DMS53 treated with DMSO at 0.1 percent for 48 hours (cell line): Measurements from ENCODE around the gene TRDN.
"Not testable (repeated sequence)": the region's sequence is repeated elsewhere in the genome, so short reads cannot be mapped to it uniquely, and the experiment has no call there.

Experiments
- DNase-seq: peaks from one replicate; lab custom pipeline; 2025; ENCODE audit not compliant: unreplicated experiment; lab: John Stamatoyannopoulos, UW

TRDN gene

DNA sequence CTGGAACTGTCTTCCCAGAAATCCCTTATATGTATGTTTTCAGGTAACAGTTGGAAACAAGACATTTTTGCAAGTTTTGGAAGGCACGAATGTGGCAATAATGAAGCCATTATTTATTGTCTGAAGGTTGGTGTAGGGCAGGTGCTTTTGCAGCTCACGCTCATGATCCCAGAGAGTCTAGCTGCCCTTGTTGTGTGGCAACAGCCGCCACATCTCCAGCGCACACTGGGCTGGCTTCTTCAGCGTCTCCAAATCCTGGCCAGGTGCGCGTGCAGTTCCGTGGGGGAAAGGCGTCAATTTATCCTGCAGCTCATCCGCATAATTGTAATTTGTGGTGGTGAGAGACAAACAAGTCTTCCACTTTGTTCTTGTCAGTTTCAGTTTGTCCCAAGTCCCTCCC is 71.2 kb downstream of the TRDN start:
- no peak for DNase-seq

DNA sequence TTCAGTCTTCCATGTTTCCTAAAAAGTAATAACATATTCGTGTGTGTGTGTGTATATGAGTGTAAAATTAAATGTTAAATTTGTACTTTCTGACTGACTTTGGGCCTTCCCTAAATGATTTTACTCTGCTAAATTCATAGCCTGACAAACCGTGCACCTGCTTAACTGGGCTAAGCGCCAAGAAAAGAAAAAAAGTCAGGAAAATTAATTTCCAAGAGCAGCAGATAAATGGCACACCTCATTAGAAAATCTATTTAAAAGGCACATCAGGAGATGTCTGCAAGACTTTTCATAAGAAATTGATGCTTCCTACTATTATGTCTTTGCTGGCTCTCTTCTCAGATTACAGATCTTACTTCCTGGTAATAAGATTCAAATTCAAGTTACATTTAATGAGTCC is 72.4 kb downstream of the TRDN start:
- DNase-seq = no peak

DNA sequence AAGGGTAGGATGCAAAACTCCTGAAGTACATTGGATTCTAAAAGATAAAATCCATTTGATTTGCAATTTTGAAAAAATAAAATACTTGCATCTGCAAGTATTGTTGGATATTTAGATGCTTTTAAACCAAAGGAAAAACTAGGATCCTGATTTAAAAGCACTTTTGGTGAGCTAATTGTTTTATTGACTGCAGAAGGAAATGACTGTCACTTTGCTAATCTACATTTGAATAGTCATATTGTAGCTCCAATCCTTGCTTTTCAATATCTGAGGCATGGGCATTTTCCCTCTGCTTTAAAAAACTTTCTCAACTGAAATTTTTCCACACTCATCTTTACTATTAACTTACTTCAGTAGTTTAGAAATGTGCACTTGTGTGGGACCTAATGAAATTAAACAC is 74.1 kb downstream of the TRDN start:
- DNase-seq = no peak

DNA sequence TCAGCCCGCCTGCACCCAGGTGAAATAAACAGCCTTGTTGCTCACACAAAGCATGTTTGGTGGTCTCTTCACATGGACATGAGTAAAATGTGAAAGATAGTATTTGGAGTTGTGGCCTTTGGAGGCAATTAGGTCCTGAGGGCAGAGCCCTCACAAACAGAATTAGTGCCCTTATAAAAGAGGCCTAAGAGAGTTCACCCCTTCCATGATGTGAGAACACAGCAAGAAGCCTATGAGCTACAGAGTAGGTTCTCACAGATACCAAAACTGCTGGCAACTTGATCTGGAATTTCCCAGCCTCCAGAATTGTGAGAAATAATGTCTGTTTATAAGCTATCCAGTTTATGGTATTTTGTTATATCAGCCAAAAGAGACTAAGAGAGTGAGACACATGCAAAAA is 74.5 kb downstream of the TRDN start:
- no peak for DNase-seq

DNA sequence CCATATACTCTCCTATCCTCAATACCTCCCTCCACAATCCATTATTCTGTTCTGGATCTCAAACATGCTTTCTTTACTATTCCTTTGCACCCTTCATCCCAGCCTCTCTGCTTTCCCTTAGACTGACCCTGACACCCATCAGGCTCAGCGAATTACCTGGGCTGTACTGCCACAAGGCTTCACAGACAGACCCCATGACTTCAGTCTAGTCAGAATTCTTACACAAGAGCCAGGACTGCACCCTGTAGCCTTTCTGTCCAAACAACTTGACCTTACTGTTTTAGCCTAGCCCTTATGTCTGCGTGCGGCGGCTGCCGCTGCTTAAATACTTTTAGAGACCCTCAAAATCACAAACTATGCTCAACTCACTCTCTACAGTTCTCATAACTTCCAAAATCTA is 76.9 kb downstream of the TRDN start:
- DNase-seq = not testable (repeated sequence)

DNA sequence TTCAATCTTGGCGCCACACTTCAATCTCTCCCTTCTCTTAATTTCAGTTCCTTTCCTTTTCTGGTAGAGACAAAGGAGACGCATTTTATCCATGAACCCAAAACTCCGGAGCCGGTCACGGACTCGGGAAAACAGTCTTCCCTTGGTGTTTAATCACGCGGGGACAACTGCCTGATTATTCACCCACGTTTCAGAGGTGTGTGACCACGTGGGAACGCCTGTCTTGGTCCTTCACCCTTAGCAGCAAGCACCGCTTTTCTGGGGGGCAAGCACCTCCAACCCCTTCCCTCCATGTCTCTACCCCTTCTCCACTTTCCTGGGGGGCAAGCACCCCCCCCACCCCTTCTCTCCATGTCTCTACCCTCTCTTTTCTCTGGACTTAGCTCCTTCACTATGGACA is 79.3 kb downstream of the TRDN start:
- DNase-seq = not testable (repeated sequence)

DNA sequence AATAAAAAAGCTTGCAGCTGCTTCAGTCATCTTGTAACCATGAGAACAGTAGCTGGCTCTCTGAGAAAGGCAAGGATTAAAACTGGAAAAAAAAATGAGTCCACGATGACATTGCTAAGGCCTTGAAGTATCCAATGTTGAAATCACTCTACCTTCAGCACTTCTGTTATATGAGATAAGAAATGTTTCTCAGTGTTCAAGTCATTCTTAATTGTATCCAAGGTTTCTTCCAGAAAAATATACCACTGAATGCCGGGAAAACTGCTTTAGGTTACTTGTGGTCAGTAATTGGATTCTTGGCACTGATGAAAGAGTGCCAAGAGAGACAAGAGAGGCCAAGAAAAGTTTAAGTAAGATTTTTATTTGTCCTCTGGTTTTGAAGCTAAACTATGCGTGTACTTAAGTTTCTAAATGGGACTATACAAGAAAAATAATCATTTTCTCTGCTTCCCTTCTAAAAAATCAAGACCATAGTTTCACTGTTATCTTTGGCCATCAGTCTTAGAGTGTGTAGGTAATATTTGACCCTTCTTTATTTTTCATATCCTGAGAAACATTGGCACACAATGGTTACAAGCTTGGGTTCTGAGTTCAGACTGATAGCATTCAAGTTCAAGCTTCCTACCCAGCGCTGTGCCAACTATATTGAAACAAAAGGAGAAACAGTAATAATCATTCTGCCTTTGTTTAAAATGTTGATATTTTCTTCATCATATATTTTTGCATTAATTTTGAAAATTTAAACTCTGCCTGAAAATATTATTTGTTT is 84.6 kb downstream of the TRDN start:
- DNase-seq = no peak

DNA sequence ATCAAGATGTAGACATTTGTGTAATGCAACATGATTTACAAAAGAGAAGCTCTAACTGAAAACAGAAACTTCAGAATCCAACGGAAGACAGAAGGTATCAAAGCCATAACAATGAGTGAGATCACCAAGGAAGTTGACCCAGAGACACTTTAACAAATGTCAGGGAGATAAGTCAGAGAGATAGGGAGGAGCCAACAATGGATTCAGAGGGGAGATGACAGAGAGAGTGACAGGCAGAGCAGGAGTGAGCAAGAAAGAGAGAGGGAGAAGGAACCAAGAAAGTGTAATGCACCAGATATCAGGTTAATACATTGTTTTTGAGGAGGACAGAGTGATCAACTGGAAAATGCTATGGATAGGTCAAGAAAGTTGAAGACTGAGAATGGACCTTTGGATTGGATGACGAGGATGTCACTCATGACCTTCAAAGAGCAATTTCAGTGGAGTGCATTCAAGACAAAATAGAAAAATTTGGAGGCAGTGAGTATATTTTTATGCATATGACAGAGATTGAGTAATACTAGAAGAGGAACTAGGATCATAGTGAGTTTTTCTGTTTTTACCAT is 86.6 kb downstream of the TRDN start:
- no peak for DNase-seq

DNA sequence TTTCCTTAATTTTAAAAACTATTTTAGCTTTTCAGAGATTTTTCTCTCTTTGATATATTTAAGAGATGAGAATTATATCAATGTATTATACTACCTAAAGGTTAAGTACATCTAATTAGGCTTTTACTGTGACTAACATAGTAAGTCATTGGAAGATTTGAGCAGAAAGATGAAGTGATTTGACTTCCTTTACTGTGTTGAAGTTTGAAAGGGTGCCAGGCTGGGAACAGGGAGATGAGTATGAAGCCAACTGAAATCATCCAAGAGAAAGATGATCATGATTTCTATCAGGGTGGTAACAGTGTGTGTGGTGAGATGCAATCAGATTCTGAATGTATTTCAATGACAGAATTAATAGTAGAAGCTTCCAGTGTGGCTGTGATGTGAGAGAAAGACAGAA is 87.3 kb downstream of the TRDN start:
- no peak for DNase-seq

DNA sequence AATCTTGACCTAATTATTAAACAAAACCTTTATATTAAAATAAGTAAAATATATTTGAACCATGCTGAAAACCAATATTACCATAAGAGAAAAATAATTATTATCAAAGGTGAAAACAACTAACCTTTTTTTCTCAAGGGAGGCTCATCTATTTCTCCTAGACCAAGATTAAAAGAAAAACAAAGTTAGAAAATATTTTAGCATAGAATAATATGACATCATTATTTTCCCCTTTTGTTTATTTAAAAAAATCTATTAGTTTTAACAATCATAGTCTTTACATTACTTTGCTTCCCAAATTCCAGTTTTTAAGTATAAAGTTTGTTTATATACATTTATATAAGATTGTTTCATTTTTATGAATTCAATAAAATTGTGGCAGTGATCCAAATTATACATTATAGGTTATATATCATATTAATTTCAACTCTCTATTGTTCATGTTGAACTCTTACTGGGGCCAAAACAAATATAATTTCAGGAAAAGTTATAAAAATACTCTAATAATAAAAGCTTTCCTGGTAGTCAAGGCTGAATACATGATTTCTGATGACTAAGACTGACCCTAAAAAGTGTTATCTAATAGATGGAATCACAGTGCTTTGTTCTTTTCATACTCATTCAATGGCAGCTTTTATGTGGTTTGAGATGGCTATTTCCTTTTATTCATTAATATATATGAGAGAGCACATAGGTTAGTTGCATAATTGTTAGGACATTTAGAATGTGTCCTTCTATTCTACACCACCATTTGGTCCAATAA is 89.4 kb downstream of the TRDN start:
- DNase-seq = no peak

DNA sequence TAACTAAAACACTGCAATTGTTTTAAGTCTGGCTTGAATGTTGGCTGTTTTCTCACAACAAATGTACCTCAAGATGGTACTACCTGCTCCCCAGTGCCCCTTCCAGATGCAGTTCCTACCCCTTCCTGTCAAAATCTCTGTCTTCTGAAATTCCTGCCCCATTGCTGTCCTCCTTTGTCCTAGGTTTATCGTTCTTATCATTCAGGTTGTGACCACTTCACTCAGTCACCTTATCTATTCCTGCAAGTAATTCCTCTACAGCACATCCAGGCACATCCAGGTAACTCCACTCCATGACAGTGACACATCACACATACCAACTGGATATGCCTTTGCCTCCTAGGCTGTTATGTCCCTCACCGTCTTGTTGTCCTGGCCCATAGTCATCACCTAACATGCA is 90.2 kb downstream of the TRDN start:
- DNase-seq = no peak

DNA sequence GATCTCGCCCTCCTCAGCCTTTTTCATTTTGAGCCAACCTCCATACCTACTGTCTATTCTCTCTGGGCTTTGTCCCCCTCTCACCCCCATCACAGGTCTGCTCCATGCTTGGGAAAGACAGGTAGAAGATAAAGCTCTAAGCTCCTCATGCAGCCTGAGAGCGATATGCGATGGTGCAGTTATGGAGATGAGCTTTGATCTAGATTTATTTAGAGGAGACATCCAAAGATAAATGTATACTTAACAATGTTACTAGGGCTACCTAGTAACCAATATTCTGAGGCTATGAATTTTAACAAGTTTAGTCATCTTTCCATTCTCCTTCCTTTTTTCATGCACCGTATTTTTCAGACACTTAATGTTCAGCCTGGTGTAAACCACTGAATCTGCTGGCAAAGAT is 95.3 kb downstream of the TRDN start:
- no peak for DNase-seq

DNA sequence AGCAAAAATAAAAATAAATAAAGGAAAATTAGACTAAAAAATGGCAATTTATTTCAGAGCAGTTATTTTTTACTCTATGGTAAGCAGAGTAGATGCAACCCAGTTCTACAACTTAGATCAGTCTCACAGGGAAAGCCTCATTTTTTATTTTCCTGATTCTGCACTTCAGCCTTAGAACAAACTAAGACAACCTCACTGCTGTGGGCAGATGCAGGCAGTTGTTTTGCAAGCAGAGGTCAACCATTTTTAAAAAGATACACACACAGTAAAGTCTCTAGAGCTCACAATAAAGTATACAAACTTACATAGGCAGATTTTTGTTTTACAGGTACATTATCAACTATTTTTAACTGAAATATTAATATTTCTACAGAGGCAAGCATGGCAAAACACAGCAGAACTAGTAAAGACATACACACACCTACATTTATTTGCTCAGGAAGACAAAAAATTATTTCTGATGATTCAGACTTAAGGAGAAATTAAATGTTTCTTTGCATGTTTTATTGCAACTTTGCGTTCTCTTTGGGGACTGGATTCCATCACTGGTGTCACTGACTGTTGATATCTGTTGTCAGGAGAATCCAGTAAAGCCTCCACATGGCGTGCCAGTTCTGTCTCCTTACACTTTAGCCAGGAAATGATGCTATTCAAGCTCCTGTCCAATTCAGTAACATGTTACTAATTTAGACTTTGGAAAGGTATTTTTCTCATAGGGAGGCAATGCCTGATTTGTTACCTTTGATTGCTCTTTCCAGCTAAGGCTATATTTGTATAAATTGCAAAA is 102.7 kb downstream of the TRDN start:
- no peak for DNase-seq

DNA sequence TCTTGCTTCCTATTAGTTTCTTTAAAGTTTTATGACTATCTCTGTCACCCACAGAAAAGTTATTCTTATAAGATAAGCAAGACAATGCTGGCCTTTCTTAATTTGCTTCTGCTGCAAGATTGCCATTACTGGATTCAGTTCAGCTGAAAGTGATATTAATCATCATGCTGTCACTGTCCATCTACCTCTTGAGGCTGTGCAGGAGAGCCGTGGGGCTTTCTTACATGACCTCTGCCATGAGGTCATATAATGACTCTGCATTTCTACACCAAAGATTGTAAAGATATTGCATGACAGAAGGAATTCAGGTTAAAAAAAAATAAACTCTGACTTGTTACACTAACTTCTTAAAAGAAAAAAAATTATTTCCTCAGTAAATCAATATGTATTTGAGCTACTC is 106.9 kb downstream of the TRDN start:
- DNase-seq = peak; percentile 41

DNA sequence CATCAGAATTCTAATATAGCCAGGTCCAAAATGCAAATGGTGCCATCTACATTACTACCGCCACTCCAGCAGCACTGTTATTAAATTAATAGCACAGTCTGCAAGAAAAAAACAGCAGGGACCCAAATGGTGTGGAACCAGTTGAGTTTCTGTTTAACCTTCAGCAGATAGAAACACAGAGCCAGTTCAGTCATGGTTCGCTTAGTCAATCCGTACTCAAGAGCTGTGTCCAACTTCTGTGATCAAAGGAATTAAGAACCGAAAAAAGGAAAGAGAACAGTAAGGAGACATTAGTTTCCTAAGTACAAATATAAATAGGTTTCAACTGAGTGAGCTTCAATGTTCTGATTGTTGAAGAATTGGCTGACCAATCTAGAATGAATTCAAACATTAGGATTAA is 107.7 kb downstream of the TRDN start:
- peak; percentile 16 for DNase-seq

DNA sequence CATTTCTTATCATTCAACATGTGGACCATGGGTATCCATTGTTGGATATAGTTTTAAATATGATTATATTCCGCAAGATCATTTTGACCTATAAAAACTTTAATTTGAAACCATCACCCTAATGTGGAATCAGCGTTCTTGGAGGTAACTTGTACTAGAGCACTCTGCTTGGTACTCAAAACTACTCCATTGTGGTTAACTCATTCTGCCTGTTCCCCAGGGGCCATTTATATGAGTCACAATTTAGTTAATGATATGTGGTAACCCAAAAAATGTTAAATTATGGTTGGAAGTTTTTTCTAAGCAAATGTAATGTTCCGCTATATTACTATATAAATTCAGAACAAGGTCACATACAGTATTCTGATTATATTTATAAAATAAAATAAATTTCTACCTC is 109.3 kb downstream of the TRDN start:
- DNase-seq = no peak

DNA sequence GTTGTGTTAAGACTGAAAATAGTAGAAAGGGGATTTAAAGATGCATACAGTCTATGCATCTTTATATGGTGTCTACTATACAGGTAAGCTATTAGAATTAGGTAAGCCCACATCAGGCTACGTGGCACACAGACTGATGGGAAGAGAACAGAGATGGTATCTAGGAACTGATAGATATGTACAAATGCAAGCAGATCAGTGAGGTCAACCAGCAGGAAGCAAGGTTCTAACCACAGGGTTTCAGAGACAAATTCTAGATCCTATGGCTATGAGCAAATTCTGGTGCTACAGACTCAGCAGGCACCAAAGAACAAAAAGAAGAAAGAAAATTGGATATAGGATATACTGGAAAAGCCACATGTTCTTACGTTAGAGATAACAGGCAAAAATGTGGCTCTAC is 110.6 kb downstream of the TRDN start:
- DNase-seq = no peak

DNA sequence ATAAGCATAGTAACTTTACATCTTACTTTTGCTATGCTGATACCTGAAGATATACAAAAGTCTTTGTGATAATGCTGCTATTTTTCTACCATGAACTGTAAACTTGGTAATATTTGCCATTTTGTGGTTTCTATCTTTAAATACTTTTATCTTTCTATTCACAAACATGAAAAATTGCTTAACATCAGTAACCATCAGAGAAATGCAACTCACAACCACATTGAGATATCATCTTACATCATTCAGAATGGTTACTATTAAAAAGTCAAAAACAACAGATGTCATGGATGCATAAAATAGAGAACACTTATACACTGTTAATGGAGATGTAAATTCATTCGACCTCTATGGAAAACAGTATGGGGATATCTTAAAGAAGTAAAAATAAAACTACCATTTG is 112.0 kb downstream of the TRDN start:
- DNase-seq = no peak

DNA sequence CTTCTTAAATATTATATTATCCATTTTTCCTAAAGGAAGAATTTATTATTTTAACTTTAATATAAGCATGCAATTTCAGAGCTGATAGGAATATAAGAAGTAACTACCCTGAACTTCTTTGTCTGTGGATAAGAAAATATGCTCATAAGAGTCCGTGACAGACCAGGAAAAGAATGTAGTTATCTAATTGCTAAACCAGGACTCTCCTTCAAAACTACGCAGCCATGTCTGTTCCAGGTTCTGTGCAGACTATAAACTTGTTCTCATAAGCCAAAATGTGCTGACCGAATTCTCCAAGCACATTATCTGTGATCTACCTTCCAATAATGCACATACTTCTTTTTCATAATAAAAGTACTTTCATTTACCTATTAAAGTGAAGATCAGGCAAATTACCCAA is 116.5 kb downstream of the TRDN start:
- DNase-seq = no peak

DNA sequence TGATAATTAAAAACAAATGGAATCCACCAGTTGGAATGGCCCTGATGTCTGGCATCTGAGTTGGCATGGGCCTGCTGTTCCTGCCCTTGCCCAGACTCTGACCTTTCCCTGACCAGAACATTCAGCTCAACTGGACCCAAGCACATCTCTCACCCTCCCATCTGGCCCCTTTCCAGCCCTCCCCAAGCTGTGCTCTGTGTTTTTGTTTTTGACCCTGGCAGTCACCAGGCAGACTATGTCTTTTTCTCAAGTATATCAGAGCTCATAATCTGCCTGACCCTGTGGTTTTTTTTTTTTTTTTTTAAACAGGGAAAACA is 117.6 kb downstream of the TRDN start:
- DNase-seq = no peak

DNA sequence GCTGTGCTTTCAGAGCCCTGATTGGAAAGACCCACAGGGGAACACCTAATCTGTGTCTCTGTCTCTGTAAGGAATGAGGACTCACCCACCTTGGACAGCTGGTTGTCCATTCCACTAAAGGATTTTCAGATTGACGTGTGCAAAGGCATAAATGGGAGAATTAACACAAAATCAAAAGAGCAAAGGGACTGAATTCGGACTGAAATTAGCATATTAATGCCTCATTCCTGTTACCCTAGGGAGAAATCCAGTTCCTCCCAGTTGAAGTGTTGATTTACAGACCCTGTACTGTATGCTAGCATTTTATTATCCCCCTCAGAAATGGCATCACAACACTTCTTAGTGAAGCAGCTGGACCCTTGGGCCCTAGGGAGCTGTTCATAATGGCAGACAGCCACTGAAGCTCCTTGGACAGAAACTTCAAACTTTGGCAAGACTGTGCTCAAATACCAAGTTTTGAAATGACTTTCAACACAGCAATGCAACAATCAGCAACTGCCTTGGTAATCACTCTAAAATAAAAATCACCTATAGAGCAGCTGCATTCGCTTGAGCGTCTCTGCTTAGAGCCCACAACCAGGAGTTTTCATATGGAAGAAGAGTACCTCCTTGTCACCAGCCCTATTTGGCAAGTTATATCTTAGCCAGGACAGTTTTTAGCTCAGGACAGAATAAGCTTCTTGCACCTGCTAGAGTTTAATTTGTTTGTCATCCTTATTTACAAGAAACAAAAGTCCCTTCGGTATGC is 118.1 kb downstream of the TRDN start:
- DNase-seq = no peak
